DOHH2 (cell line): ENCODE data around the gene SLC17A9.

Experiments used
- H3F3A ChIP-seq: fragments of 200-600 bp; sonication (generic), shearing (Covaris generic); 2 replicates; pipeline ENCODE4 v1.6.0; 2016; ENCODE audit warnings: antibody characterized with exemption, mild to moderate bottlenecking; ENCODE audit not compliant: control insufficient read depth, insufficient read depth
- H3K27ac ChIP-seq: fragments of 200-600 bp; sonication (generic); 2 replicates; pipeline ENCODE4 v1.5.1; 2014; ENCODE audit warnings: low read depth, mild to moderate bottlenecking, low read length, moderate library complexity
- H3K27me3 ChIP-seq: fragments of 200-600 bp; sonication (generic); 2 replicates; pipeline ENCODE4 v1.6.1; 2014; ENCODE audit warnings: mild to moderate bottlenecking, low read length, mixed read lengths; ENCODE audit not compliant: control insufficient read depth
- H3K36me3 ChIP-seq: fragments of 200-600 bp; sonication (generic); 2 replicates; pipeline ENCODE4 v1.6.1; 2014; ENCODE audit warnings: mild to moderate bottlenecking, low read length, moderate library complexity, mixed read lengths; ENCODE audit not compliant: control insufficient read depth
- H3K4me1 ChIP-seq: fragments of 200-600 bp; sonication (generic); 2 replicates; pipeline ENCODE4 v1.6.1; 2014; ENCODE audit warnings: mild to moderate bottlenecking, low read length, mixed read lengths; ENCODE audit not compliant: control insufficient read depth
- H3K4me2 ChIP-seq: fragments of 200-600 bp; sonication (generic); 2 replicates; pipeline ENCODE4 v1.6.0; 2014; ENCODE audit warnings: mild to moderate bottlenecking, low read length, moderate library complexity
- H3K4me3 ChIP-seq: fragments of 200-600 bp; sonication (generic); 2 replicates; pipeline ENCODE4 v1.5.1; 2014; ENCODE audit warnings: mild to moderate bottlenecking, low read length, mixed read lengths
- H3K79me2 ChIP-seq: fragments of 200-600 bp; sonication (generic); 2 replicates; pipeline ENCODE4 v1.6.1; 2014; ENCODE audit warnings: mild to moderate bottlenecking, low read length, mixed read lengths; ENCODE audit not compliant: control insufficient read depth
- H3K9me2 ChIP-seq: fragments of 200-600 bp; sonication (generic); replicated peaks from 2 replicates; pipeline ENCODE4 v1.6.1; 2014; ENCODE audit warnings: mild to moderate bottlenecking, low read length, mixed read lengths; ENCODE audit not compliant: control insufficient read depth
- H3K9me3 ChIP-seq: fragments of 200-600 bp; sonication (generic); 2 replicates; pipeline ENCODE4 v1.6.1; 2014; ENCODE audit warnings: antibody characterized with exemption, low read length, mixed read lengths; ENCODE audit not compliant: control insufficient read depth, insufficient read depth
- H4K20me1 ChIP-seq: fragments of 200-600 bp; sonication (generic); 2 replicates; pipeline ENCODE4 v1.6.0; 2014; ENCODE audit warnings: low read depth, mild to moderate bottlenecking, antibody characterized with exemption, low read length, moderate library complexity; ENCODE audit not compliant: control insufficient read depth, insufficient read depth
- CTCF ChIP-seq: fragments of 200-600 bp; sonication (generic); IDR thresholded peaks from one replicate; pipeline ENCODE4 v1.5.1; 2014; ENCODE audit warnings: antibody characterized with exemption, mild to moderate bottlenecking, low read depth, low read length; ENCODE audit not compliant: poor library complexity, severe bottlenecking
- EZH2phosphoT487 ChIP-seq: fragments of 200-600 bp; sonication (generic); IDR thresholded peaks from 2 replicates; pipeline ENCODE4 v1.6.1; 2017; ENCODE audit warnings: borderline replicate concordance, mild to moderate bottlenecking, antibody characterized with exemption, low read length, moderate library complexity, mixed read lengths

Gene SLC17A9

GRCh38 chr20:62994869-62995281 lies 42.4 kb downstream of the SLC17A9 start:
- Histone ChIP-seq H3K4me2 (no peak overlapping the region), H3F3A (no peaks in the 10 kb centered on the region), H4K20me1 (no peaks in the 10 kb centered on the region), H3K9me3 (no peaks in the 10 kb centered on the region), H3K4me1 (no peaks in the 10 kb centered on the region), H3K27me3 (peaks cover 19% of the 10 kb centered on the region), H3K79me2 (no peaks in the 10 kb centered on the region), H3K27ac (no peak overlapping the region), H3K4me3 (no peak overlapping the region), H3K36me3 (no peaks in the 10 kb centered on the region), H3K9me2 (no peaks in the 10 kb centered on the region)
- no peak for TF ChIP-seq CTCF
- no peak for TF ChIP-seq EZH2phosphoT487

GRCh38 chr20:62995481-62995880 lies 43.0 kb downstream of the SLC17A9 start:
- H3F3A ChIP-seq, result no peaks in the 10 kb centered on the region
- H3K27ac ChIP-seq, result no peak overlapping the region
- no peaks in the 10 kb centered on the region for H3K9me3 ChIP-seq
- H3K4me1 ChIP-seq, result no peaks in the 10 kb centered on the region
- no peak for TF ChIP-seq EZH2phosphoT487
- TF ChIP-seq CTCF, result no peak
- H3K36me3 ChIP-seq, result no peaks in the 10 kb centered on the region
- H4K20me1 ChIP-seq, result no peaks in the 10 kb centered on the region
- H3K9me2 ChIP-seq, result no peaks in the 10 kb centered on the region
- H3K4me3 ChIP-seq, result no peak overlapping the region
- H3K79me2 ChIP-seq, result no peaks in the 10 kb centered on the region
- H3K4me2 ChIP-seq, result no peak overlapping the region
- H3K27me3 ChIP-seq, result peaks cover 19% of the 10 kb centered on the region

GRCh38 chr20:62995898-62996595 lies 43.5 kb downstream of the SLC17A9 start:
- no peaks in the 10 kb centered on the region for H3K79me2 ChIP-seq
- H3K4me2 ChIP-seq, result no peak overlapping the region
- no peak overlapping the region for H3K4me3 ChIP-seq
- no peaks in the 10 kb centered on the region for H4K20me1 ChIP-seq
- TF ChIP-seq EZH2phosphoT487, result no peak
- TF ChIP-seq CTCF, result no peak
- peaks cover 20% of the 10 kb centered on the region for H3K27me3 ChIP-seq
- no peaks in the 10 kb centered on the region for H3K4me1 ChIP-seq
- H3K9me3 ChIP-seq, result no peaks in the 10 kb centered on the region
- H3K27ac ChIP-seq, result no peak overlapping the region
- H3K9me2 ChIP-seq, result no peaks in the 10 kb centered on the region
- H3F3A ChIP-seq, result no peaks in the 10 kb centered on the region
- no peaks in the 10 kb centered on the region for H3K36me3 ChIP-seq
